HG03457 (cell line): ENCODE data around the gene ORMDL3.
"Not testable (repeated sequence)": the region's sequence is repeated elsewhere in the genome, so short reads cannot be mapped to it uniquely, and the experiment has no call there.

Source experiments
- ATAC-seq: cut with Tn5 transposase; IDR thresholded peaks from one replicate; pipeline ENCODE4 v1.9.1; 2021; ENCODE audit warnings: moderate number of reproducible peaks; ENCODE audit not compliant: unreplicated experiment

Gene ORMDL3

DNA sequence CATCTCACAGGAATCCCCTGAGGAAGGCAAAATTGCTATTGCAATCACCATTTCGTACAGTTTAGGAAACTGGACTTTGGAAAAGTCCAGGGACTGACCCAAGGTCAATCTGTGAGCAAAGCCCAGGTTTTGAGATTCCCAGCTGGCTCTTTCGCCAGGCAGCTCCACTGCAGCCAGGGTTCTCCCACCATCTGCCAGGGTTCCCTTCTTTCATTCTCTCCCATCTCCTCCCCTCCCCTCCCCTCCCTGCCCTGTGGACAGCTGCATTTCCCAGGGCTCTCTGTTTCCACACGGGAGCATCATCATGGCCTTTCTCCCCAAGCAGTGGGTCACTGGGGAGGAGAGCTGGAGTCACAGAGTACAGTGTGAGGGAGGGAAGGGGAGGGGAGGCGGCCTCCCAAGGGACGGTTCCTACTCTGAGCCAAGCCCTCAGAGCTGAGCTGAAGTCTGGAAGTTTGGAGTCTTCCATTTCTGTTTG is 23.5 kb upstream of the ORMDL3 start:
- no peak for ATAC-seq

DNA sequence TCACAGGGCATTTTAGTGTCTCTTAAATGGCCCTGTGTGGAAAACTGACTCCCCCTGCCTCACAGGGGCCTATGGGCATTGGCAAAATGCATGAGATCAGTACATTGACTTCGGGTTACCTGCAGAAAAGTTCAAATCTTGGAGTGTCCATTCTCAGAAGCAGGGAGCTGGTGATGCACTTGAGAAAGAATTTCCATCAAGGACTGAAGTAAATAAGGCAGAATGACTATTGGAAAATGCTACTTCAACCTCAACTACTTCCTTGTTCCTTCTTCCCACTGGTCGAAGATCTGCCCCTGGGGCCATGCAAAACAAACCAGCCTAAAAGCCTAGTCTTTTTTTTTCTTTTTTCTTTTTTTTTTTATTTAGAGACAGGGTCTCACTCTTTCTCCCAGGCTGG is 21.6 kb upstream of the ORMDL3 start:
- ATAC-seq = no peak

DNA sequence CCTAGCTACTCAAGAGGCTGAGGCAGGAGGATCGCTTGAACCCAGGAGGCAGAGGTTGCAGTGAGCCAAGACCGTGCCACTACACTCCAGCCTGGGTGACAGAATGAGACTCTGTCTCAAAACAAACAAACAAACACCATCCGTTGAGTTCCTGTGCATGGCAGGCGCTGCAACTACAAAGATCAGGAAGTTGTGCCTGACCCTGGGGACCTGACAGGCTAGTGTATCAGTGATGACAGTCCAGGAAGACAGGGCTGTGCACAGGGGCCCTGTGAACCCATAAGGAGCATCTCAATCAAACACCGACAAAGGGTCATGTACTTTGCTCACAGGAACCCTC is 21.1 kb upstream of the ORMDL3 start:
- ATAC-seq = not testable (repeated sequence)

DNA sequence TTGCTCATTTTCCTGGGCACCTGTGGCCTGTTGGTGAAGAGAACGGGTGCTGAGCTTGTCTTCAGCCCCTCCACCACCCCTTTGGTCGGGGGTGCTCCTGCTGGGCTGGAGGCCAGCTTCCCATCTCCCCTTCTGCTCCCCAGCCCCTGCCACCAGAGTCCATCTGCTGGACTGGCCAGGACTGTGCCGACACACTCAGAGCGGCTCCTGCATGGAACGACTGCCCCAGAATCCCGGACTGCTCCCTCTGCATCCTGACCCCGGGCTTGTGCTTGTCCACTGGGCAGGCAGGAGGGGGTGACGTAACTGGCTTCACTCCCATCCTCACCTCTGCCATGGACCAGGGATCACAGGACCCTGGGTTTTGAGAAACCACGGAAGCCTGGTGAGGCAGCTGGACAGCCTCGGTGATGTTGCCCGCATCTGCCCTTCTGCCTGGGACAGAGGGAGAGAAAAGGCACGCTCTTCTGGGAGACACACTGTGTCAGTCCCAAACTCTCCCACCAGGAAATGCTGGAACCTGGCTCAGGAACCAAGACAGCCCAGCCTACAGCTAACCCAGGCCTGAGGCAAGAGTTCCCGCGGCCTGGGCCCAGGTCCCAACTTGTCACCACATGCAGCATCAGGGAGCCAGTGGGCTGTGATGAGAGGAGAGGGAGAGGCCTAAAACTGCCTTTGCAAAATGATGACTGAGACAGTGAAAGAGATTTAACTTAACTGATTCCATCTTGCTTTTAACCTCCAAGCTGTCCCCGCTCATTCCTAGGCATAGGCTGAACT is 19.3 kb upstream of the ORMDL3 start:
- ATAC-seq = no peak

DNA sequence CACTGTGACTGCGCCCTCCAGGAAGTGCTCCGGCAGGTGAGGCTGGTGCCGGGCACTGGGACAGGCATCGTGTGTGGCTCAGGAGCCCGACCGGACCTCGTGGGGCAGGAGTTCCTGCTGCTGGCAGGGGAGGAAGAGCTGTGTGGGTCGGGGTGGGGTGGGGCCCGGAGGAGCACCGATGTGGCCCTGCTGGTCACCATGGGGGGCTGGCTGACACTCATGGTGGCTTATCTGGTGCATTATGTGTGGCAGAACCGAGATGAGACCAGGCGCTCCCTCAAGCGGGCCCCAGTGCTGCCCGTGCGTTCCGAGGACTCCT is 17.0 kb upstream of the ORMDL3 start:
- ATAC-seq = no peak

DNA sequence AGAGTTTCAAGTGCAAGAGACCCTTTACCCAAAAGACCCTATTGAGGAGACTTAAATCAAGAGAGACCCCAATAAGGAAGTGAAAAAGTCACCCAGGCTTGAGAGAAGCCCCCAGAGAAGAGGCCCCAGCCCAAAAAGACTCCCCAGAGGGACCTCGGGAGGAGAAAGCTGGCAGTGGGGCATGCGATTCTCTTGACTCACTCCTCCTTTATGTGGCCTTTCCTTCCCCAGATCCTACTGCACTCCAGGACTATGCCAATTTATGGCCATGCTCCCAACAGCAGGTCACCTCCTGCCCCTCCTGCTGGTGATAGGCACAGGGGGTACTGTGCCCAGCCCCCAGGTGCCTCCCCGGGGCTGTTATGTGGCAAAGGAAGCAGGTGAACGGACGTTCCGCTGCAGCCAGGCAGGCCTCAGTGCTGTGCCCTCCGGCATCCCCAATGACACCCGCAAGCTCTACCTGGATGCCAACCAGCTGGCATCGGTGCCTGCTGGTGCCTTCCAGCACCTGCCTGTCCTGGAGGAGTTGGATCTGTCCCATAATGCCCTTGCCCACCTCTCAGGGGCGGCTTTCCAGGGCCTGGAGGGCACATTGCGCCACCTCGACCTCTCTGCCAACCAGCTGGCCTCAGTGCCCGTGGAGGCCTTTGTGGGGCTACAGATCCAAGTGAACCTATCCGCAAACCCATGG is 16.4 kb upstream of the ORMDL3 start:
- ATAC-seq = no peak

DNA sequence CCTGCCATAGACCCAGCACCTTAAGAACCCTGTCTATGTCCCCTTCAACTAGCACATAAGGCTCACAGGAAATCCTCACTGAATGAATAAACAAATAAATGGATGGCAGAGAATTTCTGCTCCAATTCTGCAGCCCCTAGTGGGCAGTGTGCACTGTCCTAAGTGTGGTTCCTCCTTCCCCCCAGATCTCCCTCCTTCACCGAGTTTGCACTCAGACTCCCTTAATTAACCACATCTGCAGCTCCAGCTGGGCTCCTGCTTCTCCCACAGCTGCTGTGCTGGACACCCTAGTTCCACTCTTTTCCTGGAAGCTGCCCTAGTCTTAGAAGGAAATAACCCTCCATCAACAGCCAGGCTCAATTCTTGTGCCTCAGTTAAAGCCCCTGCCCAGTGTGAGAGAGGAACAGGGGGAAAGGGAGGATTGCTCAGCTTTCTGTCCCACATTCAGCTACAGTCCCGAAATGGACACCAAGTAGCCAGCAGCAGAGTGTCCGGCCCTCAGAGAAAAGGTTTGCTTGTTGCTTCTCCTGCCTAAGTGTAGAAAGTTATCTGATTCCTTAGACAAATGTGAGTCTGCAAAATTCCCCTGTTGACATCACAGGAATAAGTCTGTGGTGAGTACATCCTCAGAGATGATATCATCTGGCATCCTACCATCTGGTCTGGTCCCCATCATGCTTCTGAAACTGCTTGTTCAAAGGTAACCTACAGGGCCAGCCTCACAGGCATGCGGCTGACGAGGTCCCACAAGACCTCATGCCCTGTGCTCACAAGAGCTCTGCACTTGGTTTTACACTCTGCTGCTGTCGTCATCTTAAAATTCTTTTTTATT is 12.4 kb upstream of the ORMDL3 start:
- peak; percentile 40 for ATAC-seq

DNA sequence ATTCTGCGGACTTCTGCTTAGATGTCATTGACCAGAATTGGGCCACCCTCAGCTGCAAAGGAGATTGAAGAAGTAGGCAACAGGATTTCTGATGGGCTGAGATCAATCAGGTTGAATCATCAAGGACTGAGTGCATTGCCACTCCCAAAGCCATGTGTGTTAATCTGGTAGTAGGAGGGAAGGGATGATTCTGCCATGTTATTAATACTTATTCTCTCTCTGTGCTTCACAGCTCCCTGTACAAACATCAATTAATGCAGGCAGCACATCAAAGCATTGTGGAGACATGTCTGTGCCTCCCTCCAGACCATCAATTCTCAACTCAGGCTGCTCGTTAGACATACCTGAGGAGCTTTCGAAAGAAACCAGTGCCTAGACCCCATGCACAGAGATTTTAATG is 11.7 kb upstream of the ORMDL3 start:
- no peak for ATAC-seq

DNA sequence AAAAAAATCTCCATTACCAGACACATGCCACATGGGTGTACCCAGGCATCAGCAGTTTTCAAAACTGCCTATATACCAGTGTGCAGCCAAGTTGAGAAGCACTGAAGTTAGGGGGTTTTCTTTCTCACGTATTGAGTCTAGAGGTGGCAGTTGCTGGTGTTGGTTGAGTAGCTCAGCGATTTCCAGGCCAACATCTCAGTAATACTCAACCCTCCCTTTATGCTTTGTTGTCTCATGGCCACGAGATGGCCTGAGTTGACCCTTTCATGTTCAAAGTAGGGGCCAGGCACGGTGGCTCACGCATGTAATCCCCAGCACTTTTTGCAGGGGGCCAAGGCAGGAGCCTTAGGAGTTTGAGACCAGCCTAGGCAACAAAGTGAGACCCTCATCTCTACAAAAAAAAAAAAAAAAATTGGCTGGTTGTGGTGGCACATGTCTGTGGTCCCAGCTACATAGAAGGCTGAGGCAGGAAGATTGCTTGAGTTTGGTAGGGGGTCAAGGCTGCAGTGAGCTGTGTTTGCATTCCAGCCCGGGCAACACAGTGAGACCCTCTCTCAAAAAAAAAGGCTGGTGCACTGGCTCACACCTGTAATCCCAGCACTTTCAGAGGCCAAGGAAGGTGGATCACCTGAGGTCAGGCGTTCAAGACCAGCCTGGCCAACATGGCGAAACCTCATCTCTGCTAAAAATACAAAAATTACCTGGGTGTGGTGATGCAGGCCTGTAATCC is 10.9 kb upstream of the ORMDL3 start:
- ATAC-seq = no peak

DNA sequence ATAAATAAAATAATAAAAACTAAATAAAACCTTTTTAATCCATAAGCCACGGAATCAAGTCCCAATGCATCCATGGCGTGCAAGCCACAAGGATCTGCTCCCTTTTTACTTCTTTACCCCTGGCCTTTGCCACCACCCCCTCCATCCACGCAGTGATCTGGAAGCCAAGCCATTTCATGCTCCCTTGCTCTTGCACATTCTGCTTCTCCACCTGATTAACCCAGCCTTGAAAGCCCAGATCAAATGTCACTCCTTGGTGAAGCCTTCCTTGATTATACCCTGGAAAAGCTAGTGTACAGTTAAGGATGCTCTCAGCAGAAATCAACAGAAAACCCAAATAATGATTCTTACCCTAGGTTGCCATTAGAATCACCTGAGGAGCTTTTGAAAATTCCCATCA is 10.0 kb upstream of the ORMDL3 start:
- no peak for ATAC-seq

DNA sequence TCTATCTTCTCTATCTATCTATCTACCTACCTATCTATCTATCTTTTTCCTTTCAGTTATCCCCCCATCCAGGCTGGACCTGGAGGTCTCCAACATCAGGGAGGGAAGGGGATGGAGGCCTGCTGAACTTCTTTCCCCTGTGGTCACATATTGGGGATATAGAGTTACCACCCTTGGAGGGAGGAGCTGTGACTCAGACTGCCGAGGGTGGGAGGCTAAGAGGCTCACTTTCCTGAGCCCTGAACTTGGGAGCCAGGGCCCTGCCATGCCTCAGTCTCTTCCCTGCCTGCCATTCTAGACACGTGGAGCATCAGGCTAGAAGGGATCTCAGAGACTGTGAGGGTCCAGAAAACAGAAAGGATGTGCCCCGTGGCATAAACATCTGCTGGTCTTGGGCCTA is 8.5 kb upstream of the ORMDL3 start:
- no peak for ATAC-seq

DNA sequence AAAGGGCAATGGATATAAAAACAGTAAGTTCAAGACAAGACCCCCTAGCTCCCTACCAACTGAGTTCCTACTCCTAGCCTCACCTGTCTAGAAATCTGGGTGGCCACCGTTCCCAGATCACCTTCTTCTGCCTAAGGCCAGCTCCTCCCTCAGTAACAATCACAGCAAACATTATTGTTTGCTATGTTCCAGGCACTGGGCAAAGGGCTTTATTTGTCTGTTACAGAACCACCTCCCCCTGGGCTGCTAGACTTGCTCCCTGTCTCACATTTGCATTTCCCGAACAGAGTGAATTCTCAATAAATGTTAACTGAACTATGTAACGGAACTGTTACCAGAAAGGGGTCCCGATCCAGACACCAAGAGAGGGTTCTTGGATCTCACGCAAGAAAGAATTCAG is 6.9 kb upstream of the ORMDL3 start:
- ATAC-seq = no peak

DNA sequence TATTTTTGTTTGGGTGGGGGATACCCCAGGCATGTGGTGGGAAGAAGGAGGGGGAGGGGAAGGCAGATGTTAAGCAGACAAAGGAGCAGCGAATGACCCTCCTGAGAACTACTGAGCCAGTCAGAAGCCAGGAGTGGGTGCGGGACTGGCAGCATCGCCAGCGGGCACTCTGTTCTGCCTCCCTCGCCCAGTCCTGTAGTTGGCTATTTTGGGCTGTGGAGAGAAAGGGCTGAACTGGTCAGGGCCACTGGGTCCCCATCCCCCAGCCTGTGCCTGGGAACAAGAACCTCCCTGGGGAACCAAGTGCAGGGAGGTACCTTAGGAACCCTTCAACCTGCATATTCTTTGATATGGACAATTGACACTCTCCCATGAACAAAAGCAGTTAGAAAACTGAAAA is 6.5 kb upstream of the ORMDL3 start:
- no peak for ATAC-seq

DNA sequence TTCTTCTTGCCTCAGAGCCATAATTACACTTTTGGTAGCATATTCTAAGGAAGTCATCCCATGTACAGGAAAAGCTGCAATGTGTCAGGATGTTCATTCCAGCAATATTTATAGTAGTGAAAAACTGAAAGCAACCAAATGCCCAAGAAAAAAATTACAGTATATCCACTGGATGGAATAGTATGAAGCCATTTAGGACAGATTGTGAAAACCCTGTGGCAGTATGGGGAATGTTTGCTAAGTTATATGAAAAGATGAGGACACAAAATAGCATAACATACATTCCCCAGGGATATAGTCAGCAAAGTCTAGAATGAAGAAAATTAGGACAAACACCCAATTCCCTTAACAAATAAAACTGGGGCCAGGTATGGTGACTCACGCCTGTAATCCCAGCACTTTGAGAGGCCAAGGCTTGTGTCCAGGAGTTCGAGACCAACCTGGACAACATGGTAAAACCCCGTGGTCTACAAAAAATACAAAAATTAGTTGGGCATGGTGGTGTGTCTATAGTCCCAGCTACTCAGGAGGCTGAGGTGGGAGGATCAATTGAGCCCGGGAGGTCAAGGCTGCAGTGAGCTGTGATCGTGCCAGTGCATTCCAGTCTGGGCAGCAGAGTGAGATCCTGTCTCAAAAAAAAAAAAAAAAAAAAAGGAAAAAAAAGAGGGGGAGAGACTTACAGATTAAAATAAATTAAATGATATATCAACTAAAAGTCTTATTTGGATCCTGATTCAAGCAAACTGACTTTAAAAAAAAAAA is 2.4 kb upstream of the ORMDL3 start:
- ATAC-seq = no peak

DNA sequence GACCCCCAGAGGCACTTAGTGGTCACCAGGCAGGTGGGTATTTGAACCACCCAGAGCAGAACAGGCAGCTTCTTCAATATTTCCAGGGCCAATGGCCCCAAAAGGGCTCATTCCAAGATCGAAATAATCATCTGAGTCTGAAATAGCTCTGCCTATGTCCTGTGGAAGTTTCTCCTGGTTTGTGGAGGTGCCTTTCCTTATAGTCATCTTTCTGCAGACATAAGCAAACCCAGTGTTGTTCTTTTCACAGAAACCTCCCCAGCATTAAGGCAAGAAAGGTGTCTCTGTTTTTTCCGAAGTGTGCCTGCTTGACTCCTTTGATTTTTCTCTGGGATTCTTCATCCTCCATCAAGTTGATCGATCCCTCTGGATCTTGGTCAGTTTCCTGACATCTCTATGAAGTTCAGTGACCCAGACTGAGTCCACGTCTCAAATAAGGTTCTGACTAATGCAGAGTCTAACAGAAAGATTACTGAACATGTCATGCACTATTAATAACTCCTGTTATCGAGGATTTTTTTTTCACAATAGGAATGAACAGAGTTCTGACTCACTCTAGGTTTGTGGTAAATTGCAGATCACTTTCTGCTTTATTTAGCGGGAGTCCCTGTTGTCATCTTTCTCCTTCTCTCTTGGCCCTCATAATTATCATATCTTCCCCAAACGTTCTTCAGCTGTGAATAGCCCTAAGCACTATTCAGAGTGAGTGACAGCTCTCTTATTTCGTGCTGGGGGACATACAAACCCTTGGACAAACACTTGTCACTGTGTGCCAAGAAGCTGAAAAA is 1.7 kb upstream of the ORMDL3 start:
- ATAC-seq = no peak

DNA sequence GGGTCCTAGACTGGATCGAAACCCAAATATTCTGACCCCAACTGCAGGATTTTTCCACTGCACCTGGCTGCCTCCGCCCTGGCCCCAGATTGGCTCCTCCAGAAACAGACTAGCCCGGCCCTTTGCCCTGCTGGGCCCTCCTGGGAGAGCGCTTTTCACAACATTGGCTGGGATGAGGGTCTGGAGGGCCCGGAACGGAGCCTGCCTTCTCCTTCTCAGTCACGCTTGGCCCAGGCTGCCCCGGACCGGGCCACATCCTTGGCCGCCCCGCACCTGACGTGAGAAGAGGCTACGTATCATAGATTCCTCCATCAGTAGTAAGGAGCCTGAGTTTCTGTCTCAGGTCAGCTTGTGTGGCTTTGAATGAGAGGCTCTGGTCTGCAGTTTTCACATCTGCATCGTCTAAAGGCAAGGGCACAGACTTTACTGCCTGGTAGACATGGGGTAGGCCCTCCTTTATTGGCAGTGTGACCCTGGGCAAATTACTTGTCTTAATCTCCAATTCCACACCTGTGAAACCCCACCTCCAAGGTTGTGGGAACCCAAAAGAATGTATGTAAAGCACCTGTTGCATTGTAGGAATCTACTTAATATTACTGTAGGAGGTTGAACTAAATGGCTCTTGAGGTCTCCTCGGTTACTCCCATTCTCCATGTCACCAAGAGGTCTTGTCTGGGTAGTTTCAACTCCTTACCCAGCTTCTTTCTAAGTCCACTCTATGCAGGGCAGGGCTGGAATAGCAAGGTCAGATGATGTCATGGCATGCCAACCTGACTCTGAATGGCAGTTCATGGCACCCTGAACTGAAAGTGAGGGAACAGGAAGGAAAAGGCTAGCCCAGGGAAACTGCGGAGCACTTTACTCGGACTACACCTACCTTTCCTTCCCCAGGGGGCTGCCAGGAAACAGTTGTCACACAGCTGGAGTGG is 792 bp upstream of the ORMDL3 start:
- no peak for ATAC-seq

DNA sequence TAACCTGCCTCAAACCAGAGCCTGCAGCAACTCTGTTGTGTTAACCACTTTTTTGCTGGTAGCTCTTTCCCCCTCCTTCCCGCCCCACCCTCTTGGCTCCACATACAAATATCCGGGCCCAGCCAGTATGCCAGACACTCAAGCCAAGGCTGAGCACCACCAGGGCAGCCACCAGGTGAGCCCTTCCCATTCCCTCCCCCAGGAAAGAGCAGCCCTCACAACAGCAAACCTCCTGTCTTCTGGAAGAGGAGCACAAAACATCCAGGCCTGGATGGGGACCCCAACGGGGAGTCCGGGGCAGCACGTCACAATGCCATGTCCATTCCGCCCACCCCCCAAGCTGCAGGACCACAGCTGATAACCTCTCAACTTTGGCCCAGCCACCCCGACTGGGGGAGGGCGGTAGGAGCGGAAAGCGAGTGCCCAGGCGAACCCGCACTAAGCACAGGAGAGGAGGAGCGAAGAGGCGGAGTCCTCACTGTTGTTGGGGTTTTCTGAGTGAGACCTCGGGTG is 757 bp downstream of the ORMDL3 start:
- ATAC-seq = no peak

DNA sequence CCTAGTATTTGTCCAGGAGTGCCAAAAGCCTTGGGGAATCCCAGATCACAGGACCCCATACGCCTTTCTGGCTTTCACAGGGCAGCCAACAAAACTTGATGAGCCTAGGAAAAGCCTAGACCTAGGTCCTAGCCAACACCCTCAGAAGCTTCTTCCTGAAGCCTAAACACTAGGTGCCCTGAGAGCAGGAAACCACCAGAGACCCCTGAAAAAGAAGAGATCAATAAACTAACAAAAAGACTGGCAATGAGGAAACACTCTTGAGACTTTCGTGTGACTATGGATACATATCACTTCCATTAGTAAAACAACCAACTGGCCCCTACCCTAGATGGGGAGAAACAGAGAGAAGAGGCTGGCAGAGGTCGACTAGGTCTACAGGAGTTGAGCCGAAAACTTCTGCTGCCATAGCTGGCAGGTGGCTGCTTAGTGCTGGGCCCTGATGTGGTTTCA is 1.2 kb downstream of the ORMDL3 start:
- ATAC-seq = no peak
